ENCODE measurements around the gene ZNF429.
"Not testable (repeated sequence)": the region's sequence is repeated elsewhere in the genome, so short reads cannot be mapped to it uniquely, and the experiment has no call there.

ZNF429 gene

DNA sequence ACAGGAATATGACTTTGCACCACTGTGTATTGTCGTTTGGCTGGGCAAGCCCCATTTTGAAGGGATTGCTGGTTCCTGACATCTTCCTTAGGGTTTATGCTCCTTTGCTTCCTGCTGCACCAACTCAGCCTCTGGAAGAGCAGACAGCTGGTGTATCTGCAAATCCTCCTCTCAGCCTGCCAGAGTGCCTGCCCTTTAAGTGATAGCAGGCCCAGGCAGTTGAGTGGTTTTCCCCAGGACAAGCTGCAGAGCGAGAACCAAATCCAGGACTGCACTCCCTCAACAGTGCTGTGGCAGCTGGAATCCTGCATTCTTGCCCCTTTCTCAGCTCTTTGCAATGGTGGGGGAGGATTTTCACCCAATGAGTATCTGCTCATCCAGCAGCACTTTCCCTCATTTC lies 85.5 kb downstream of the ZNF429 start:
- DNase-seq (ENCODE audit: low read depth): no peak

DNA sequence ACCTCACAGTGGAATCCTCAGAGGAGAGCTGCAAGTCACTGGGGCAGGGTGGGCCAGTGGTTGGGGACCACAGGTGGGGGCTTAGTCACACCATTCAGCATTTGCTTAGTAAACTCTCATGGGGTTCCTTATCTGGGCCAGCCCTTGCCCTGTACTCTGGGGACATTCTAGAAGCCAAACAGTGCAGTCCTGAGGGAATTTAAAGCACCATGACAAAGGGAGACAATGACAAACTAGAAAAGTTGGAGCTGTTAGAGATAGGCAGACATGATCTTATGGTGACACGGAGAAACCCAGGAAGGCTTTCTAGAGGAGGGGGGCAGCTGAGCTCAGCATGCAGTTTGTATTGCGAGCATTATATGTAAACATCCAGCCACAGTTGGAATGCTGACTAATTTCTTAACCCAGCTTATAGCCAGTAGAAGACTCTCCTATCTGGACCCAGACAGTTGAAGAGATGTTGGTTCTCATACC lies 87.6 kb downstream of the ZNF429 start:
- no peak for DNase-seq (ENCODE audit: low read depth)

DNA sequence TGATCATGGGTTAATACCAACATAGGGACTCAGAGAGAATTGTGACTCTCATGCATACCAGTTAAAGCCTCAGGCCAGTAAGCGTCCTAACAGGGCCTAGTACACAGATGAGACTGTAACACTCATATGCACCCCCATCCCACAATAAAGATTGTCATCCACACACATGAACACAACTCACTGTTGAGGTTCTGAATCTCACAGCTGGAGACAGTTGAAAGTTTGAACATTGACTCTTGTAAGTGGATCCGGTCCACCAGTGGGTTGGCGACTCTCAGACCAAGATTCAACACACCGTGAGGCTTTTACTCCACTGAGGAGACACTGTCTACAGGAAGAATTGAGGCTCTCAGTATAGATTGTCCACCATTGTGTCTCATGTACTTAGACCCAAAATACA lies 88.1 kb downstream of the ZNF429 start:
- no peak for DNase-seq (ENCODE audit: low read depth)

DNA sequence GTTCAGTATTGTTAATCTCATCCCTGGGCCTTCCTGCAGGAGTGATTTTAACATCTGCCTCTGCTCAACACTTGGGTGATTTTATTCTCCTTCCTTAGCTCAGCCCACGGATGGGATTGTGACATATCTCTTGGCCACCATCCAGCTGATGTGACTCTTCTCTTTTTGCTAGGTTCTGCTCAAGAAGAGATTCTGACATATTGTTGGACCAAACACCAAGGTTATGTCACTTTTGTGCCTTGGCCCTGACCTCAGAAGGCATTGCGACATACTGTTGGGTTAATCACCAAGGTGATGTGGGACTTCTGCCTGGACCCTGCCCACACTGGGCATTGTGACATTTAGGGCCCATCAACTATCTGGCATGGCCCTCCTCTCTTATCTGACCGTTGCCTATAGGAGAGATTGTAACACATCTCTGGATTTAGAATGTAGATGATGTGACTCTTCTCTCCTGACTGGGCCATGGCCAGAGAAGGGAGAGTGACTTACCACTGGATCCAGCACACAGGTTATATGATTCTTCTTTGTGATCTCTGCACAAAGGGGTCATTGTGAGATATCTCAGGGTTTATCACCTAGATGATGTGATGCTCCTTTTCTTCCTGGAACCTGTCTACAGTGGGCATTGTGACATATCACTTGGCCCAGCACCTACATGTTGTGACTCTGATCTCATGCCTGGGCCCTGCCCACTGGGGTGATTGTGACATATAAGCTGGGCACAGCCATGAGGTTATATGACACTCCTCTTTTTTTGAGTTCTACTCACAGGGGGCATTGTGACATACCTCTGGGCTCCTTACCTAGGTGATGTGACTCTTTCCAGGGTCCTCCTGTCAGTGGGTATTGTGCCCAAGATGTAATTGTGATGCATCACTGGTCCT lies 88.8 kb downstream of the ZNF429 start:
- no peak for DNase-seq (ENCODE audit: low read depth)

DNA sequence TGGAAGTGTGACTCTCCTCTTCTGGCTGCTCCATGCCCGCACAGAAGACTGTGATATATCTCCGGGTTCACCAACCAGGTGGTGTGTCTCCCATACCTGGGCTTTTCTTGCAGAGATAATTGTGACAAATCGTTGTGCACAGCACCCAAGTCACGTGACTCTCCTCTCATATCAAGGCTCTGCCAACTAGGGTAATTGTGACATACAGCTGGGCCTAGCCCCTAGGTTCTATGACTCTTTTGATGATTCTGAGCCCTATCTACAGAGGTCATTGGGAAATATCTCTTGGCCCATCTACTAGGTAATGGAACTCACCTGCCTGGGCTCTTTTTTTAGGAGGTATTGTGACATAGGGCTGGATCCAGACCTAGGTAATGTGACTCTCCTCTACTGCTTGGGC lies 89.8 kb downstream of the ZNF429 start:
- DNase-seq (ENCODE audit: low read depth): no peak

DNA sequence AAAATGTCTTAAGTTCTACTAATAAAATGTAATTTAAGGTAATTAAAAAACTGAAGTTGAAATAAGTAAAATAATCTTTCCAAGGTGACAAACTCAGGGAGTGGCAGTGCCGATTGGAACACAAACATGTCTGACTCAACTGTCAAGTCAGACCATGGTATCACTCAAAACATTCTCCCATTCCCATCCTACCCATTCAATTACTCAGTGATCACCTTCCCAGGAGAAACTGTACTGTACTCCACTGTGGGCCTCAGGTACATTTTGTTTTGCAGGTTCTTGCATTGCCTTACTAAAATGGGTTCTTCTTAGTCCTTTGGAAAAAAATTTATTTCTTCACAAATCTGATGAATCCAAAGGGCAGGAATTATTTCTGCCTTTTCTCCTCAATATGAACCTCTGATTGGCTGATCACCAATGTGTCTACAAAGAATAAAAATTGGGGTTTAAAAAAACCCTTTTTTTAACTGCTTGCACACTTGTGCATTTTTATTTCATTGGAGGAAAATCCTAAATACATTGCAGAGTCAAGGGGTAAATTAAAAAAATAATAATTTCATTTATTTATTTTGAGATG lies 96.8 kb downstream of the ZNF429 start:
- DNase-seq (ENCODE audit: low read depth): no peak

DNA sequence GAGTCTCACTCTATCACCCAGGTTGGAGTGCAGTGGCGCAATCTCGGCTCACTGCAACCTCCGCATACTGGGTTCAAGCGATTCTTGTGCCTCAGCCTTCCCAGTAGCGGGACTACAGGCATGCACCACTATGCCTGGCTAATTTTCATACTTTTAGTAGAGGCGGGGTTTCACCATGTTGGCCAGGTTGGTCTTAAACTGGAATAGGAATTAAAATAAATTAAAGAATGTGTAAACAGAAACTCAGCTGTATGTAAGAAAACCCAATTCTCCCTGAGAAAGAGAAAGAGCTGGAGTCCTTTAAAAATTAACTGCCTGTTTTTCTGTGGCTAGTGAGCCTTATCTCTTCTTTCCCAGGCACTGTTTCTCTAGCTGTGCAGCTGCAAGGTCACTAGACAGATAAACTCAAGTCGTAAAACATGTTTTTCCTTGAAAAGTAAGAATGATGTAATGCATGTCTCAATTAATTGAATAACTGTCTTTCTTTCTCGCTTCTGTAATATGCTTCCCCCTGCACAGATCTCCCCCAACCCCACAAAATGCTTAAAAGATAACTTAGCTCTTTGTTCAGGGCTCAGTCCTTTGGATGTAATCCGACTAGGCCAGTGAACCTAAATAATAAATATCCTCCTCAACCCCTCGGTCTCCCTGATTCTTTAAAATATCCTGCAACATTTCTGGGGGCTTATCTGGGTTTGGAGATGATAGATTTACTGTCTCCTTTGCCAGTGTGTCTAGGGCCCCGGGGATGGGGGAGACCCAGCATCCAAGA lies 97.4 kb downstream of the ZNF429 start:
- not testable (repeated sequence) for DNase-seq (ENCODE audit: low read depth)

DNA sequence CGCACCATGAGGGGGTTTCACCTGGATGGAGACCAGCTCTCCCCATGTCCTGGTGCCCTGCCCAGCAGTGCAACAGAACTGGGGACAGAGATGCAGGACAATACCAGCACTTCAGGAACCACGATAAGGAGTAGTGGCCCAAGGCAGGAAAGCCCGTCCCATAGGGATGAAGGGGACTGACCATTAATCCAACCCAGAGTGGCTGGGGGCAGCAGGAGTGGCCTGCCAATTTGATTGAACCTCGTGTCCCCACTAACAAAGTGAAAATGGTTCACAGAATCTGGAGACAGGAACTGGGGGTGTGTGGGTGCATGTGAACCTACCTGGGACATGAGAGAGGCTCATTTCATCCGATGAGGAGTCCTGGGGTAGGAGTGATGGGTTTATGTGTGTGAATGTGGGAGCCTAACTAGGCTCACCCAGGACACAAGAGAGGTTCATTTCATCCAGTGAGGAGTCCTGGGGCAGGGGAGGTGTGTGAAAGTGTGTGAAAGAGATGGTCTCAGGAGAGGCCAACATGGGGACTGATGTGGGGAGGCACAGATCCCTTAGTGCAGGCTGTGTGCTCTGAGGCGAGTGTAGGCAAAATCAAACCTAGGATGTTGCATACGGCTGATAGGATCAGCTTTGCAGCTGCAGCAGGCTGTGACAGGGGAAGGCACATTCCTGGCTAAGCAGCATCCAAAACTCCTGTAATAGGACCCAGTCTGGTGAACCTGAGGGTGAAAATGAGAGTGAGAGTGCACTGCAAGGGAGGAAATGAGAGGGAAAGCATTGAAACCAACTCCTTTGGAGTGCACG lies 98.2 kb downstream of the ZNF429 start:
- DNase-seq (ENCODE audit: low read depth): no peak

DNA sequence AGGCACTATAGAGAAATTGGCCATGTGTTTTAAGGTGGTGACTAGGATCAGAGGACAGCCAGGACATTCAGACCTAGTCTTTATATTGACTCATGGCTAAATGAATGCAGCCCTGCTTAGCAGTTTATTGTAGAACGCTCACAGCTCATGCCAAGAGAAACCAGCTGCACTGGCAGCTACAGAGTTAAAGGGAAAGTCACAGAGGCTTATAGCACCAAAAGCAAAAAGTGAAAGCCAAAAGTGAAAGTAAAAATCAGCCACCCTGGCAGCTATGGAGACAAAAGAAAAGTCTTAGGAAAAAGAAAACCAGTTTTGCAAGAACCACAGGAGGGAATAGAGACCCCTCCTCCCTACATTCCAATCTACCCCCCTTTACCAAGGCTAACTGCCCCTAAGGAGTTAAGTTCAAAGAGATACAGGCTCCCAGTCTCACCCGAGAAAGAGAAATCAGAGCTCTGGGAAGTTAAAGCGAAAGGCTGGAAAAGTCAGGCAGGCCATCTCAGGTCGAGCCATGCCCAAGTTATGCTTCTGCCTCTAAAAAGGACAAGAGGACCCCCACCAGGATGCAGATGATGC lies 99.0 kb downstream of the ZNF429 start:
- DNase-seq (ENCODE audit: low read depth): no peak

All from fibroblast of the conjunctiva (primary cell).